GM23338 (cell line): ENCODE data around the gene LOXL3.

Experiments used
- CREB1 ChIP-seq: fragments of 250-450 bp; sonication (Bioruptor Pico); IDR thresholded peaks from 2 replicates; pipeline ENCODE4 v1.5.0; 2020; ENCODE audit warnings: low read depth, mild to moderate bottlenecking, moderate library complexity
- EZH2phosphoT487 ChIP-seq: fragments of 200-600 bp; sonication (generic); IDR thresholded peaks from one replicate; pipeline ENCODE4 v1.8.1; 2018; ENCODE audit warnings: antibody characterized with exemption; ENCODE audit not compliant: unreplicated experiment
- TF ChIP-seq, protein P1 (sequence below): IDR thresholded peaks from one replicate; pipeline ENCODE4 v1.6.1; 2018; ENCODE audit warnings: antibody characterized with exemption; ENCODE audit not compliant: unreplicated experiment
- TF ChIP-seq, protein P2 (sequence below), 2 experiments: fragments of 200-600 bp in 1 of 2; sonication (generic) in 1 of 2; conservative IDR thresholded peaks; 2 replicates each; pipeline versions ENCODE4 v1.5.1 to v1.6.1; 2016 to 2017; ENCODE audit warnings: antibody characterized with exemption in 2 of 2, low read depth in 2 of 2, mild to moderate bottlenecking in 2 of 2, moderate library complexity in 1 of 2

DNA sequence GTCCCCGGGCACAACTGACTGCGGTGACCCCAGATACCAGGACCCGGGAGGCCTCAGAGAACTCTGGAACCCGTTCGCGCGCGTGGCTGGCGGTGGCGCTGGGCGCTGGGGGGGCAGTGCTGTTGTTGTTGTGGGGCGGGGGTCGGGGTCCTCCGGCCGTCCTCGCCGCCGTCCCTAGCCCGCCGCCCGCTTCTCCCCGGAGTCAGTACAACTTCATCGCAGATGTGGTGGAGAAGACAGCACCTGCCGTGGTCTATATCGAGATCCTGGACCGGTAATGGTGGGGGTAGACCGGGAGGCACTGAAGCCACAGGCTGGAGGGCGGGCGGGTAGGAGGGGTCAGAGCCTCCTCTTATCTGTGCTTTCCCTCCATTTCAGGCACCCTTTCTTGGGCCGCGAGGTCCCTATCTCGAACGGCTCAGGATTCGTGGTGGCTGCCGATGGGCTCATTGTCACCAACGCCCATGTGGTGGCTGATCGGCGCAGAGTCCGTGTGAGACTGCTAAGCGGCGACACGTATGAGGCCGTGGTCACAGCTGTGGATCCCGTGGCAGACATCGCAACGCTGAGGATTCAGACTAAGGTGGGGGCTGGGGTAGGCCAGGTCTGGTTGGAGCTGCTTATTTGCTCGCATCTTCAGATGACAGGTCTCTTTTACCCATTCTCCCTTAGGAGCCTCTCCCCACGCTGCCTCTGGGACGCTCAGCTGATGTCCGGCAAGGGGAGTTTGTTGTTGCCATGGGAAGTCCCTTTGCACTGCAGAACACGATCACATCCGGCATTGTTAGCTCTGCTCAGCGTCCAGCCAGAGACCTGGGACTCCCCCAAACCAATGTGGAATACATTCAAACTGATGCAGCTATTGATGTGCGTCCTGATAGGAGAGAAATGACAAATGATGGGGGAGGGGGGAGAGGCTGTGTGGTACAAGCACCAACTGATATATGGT, 23.2 kb downstream of the LOXL3 start:
- TF ChIP-seq, protein P1, sequence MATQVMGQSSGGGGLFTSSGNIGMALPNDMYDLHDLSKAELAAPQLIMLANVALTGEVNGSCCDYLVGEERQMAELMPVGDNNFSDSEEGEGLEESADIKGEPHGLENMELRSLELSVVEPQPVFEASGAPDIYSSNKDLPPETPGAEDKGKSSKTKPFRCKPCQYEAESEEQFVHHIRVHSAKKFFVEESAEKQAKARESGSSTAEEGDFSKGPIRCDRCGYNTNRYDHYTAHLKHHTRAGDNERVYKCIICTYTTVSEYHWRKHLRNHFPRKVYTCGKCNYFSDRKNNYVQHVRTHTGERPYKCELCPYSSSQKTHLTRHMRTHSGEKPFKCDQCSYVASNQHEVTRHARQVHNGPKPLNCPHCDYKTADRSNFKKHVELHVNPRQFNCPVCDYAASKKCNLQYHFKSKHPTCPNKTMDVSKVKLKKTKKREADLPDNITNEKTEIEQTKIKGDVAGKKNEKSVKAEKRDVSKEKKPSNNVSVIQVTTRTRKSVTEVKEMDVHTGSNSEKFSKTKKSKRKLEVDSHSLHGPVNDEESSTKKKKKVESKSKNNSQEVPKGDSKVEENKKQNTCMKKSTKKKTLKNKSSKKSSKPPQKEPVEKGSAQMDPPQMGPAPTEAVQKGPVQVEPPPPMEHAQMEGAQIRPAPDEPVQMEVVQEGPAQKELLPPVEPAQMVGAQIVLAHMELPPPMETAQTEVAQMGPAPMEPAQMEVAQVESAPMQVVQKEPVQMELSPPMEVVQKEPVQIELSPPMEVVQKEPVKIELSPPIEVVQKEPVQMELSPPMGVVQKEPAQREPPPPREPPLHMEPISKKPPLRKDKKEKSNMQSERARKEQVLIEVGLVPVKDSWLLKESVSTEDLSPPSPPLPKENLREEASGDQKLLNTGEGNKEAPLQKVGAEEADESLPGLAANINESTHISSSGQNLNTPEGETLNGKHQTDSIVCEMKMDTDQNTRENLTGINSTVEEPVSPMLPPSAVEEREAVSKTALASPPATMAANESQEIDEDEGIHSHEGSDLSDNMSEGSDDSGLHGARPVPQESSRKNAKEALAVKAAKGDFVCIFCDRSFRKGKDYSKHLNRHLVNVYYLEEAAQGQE = no peak
- no peak for TF ChIP-seq CREB1 (CRISPR knock-in tag)
- no peak for TF ChIP-seq EZH2phosphoT487
- TF ChIP-seq, protein P2, sequence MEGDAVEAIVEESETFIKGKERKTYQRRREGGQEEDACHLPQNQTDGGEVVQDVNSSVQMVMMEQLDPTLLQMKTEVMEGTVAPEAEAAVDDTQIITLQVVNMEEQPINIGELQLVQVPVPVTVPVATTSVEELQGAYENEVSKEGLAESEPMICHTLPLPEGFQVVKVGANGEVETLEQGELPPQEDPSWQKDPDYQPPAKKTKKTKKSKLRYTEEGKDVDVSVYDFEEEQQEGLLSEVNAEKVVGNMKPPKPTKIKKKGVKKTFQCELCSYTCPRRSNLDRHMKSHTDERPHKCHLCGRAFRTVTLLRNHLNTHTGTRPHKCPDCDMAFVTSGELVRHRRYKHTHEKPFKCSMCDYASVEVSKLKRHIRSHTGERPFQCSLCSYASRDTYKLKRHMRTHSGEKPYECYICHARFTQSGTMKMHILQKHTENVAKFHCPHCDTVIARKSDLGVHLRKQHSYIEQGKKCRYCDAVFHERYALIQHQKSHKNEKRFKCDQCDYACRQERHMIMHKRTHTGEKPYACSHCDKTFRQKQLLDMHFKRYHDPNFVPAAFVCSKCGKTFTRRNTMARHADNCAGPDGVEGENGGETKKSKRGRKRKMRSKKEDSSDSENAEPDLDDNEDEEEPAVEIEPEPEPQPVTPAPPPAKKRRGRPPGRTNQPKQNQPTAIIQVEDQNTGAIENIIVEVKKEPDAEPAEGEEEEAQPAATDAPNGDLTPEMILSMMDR (conservative IDR thresholded peaks at IDR 0.05; ENCODE audit: low read depth in 2 of 2) = no peak
